ENCODE measurements around the gene ARHGAP8.

- TF ChIP-seq POLR2A (IDR thresholded peaks at IDR 0.05): no peak
- no peak for TF ChIP-seq CTCF (IDR thresholded peaks at IDR 0.05)
Measured at GRCh38 chr22:44764974-44765373, 12.6 kb downstream of the ARHGAP8 start.

Data from body of pancreas (tissue), 4 donors.